Stimulated activated CD4-positive, alpha-beta T cell treated with anti-CD3 and anti-CD28 coated beads, Interleukin-1b, Interleukin-23, amount 100 ng/mL, for 48 hours (primary cell): ENCODE data around the gene CAPNS1.
"Not testable (repeated sequence)": the region's sequence is repeated elsewhere in the genome, so short reads cannot be mapped to it uniquely, and the experiment has no call there.

ENCODE experiments used
- DNase-seq: peaks from one replicate; pipeline ENCODE4 v3.0.0-alpha.2; 2020

CAPNS1 gene

DNA sequence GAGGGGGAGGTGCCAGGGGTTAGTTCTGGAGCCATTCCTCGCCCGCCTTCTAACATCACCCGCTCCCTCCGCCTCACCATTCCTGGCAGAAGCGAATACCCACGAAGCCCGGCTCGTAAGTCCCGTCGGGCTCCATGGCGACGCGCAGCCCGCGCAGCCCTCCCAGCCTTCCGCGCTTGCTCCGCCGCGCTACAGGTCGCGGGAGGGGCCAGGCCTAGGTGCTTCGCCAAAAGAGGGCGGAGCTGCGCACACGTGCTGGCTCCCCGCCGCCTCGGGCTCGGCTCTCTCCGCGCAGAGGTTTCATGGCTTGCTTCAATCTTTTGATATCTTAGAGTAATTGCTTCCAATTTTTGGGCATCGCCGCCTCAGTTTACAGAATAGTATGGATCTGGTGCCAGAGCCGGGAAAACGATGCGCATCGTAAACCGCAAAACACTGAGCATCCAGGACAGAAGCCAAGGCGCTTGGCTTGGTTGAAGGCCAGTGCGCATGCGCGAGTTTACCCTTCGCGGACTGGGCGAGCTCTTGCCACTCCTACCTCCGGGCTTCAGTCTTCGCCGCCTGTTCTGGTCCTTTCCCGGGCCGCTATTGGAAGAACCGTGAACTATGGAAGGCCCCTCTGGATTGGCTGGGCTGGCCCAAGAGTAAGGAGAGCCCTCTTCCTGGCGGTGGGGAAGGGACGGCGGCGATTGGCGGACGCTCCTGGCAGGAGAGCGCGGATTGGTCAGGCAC is 25.0 kb upstream of the CAPNS1 start, which contains the start of gene POLR2I:
Gene POLR2I (minus strand): TSS at position 155 of the 732 bp plus-strand sequence. CDS start 19 bp downstream, at position 136.
- DNase-seq: peak; percentile 100

DNA sequence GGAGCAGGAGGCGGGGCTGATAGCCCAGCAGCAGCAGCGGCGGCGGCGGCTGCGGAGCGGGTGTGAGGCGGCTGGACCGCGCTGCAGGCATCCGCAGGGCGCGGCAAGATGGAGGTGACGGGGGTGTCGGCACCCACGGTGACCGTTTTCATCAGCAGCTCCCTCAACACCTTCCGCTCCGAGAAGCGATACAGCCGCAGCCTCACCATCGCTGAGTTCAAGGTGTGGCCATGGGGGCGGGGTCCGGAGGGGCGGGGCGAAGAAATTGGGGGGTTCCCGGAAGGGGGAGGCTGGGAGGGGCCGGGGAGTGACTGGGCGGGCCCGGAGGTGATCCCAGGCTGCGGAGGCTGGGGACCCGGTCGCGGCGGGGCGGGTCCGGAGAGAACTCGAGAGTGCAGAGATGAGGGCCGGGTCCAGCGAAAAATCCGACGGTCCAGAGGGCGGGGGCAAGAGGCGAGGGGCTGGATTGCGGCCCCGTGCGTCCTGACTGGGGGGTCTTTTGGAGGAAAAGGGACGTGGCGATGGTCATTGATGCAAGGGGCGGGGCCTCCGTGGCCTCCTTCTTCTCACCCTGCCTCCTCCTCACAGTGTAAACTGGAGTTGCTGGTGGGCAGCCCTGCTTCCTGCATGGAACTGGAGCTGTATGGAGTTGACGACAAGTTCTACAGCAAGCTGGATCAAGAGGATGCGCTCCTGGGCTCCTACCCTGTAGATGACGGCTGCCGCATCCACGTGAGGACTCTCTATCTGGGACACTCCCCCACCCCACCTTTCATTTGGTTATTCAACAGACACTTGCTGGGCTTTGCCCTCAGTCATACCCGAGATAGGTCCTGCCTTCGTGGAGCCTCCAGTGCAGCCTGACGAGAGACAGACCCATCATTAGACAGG is 24.2 kb upstream of the CAPNS1 start, which contains the start of gene TBCB:
Gene TBCB (plus strand): TSS at position 16 of the 891 bp plus-strand sequence. CDS start 93 bp downstream, at position 109.
- DNase-seq: no peak

DNA sequence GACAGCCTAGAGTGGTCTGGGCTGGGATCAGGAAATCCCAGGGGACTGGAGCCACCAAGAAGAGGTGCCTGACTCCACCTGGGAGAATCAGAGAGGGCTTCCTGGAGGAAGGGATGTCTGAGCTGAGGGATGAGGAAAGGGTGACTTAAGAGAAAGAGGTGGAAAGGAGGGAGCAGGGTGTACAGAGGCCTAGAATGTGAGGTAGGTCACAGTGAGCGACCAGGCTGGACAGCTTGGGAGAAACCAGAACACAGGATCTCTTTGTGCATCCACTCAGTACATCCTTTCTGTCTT is 23.6 kb upstream of the CAPNS1 start:
- no peak for DNase-seq

DNA sequence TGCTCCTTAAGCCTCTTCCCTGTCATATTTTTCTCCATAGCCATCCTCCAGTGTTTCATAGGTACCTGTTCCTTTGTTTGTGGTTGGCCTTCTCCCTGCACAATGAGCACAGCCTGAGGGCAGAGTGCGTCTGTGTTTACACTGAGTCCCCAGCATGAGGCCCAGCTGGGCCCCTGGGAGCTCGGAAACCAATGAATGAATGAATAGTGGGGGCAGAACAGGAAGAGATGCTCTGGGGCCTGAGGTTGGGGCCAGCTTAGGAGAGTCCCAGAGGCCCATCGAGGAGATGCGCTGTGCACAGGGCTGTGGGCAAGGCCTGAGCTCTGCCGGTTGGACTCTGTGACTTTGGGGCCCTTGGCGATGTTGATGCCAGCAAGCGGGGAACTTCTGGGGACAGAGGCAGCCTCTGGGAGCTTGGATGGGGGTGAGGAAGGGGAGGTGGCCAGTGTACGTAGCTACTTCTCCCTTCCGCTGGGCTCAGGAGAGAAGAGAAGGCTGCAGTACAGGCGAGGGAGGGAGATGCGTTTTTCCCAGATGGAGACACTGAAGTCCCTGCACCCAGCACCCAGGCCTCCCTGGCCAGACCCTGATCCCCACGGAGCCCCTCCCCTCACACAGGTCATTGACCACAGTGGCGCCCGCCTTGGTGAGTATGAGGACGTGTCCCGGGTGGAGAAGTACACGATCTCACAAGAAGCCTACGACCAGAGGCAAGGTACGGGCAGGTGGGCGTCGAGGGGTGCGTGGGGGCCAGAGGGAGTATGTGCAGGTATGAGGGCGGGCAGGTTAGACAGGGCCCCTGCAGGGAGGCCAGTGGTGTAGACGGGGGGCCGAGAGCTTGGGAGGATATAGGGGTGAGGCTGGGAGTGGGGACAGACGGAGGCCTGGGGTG is 19.5 kb upstream of the CAPNS1 start:
- no peak for DNase-seq

DNA sequence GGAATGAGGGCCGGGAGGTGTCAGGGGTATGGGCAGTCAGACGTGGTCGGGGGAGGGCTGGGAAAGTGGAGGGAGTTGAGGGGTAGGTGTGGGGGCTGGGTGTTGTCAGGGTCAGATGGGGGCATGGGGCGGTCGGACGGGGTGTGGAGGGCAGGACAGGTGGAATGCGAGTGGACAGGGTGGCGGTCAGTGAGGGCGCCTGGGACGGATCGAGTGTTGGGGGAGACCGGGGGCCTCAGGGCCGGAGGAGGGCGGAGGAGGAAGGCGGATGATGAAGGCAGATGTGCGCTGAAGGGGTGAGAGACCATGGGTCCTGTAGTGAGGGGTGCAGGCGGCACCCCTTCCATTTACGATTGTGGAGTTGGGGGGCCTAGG is 18.9 kb upstream of the CAPNS1 start:
- no peak for DNase-seq

DNA sequence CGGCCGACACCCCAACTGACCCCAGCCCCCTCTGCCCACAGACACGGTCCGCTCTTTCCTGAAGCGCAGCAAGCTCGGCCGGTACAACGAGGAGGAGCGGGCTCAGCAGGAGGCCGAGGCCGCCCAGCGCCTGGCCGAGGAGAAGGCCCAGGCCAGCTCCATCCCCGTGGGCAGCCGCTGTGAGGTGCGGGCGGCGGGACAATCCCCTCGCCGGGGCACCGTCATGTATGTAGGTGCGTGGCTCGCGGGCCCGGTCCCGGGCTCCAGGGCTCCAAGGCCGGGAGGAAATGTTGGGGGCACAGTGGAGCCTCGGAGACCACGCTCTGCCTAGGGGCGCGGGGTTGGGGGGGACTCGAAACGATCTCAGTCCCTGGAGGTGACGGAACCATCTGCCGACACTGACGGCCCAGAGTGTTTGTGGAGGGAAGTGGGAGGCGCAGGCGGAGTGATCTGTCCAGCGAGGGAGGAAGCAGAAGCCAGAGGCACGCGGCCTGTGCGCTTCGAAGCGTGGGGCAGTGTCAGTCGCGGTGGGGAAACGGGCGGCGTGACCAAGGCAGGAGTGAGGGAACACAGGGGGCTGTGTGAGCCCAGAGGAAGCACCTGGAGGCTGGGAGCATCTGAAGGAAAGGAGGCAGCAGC is 18.3 kb upstream of the CAPNS1 start:
- no peak for DNase-seq

DNA sequence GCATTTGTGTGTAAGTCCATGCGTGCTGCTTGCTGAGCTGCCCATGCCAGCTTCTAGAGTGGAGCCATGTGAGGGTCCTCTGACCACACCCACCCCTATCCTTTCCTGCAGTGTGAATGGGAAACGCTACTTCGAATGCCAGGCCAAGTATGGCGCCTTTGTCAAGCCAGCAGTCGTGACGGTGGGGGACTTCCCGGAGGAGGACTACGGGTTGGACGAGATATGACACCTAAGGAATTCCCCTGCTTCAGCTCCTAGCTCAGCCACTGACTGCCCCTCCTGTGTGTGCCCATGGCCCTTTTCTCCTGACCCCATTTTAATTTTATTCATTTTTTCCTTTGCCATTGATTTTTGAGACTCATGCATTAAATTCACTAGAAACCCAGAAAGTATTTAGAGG is 14.3 kb upstream of the CAPNS1 start:
- no peak for DNase-seq

DNA sequence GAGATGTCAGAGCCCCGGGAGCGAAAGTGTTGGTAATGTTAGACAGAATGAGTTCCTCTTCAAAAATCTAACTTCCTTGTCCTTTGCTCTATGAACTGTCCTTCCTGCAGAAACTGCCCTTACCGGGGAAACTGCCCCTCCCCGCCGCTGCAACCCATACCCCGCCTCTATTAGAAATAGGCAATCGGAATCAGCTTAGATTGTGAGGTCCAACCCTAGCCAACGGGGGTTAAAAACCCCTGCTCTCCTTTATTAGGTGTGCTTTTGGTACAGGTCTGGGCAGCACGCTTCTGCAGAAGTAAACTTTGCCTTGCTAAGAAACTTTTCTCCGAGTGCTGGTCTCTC is 11.5 kb upstream of the CAPNS1 start:
- DNase-seq: no peak

DNA sequence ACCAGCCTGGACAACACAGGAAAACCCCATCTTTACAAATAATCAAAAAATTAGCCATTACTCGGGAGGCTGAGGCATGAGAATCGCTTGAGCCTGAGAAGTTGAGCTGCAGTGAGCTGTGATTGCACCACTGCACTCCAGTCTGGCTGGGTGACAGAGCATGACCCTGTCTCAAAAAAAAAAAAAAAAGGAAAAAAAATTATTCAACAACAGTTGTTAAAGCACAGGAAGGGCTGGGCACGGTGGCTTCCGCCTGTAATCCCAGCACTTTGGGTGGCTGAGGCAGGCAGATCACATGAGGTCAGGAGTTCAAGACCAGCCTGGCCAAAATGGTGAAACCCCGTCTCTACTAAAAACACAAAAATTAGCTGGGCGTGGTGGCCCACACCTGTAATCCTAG is 8.6 kb upstream of the CAPNS1 start:
- not testable (repeated sequence) for DNase-seq

DNA sequence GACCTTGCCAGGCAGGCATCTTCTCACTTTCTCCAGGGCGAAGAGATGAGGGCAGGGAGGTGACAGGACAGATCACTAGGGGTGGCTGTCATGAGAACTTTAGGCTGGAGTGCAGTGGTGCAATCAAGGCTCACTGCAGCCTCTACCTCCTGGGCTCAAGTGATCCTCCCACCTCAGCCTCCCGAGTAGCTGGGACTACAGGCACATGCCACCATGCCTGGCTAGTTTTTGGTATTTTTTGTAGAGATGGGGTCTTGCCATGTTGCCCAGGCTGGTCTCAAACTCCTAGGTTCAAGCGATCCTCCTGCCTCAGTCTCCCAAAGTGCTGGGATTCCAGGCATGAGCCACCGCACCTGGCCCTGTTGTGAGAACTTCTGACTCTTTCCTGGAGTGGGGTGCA is 5.0 kb upstream of the CAPNS1 start:
- DNase-seq: not testable (repeated sequence)

DNA sequence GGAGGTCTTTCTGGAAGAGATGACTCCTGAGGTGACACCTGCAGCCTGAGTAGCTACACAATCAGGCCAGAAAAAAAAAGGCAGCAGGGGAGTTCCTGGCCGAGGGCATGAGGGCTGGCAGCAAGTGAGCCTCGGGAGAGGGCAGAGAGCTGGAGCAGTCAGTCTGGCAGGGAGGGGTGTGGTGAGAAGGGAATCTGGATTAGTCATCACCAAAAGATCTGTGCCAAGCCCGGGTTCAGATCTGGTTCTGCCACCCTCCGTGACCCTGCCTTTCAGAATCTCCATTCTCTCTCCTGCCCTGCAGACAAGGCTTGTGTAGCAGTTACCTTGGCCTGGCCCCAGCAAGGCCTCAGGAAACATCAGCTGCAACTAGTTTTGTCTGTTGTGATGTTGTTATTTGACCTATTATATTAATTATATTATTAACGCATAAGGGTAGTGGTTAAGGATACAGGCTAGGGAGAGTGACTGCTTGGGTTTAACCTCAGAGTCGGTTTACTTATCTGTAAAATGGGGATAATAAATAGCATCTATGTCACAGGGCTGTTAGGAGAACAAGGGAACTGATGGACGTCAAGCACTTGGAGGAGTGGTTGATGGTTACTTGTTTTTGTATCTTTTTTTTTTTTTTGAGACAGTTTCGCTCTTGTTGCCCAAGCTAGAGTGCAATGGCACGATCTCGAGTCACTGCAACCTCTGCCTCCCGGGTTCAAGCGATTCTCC is 2.7 kb upstream of the CAPNS1 start:
- DNase-seq: no peak

DNA sequence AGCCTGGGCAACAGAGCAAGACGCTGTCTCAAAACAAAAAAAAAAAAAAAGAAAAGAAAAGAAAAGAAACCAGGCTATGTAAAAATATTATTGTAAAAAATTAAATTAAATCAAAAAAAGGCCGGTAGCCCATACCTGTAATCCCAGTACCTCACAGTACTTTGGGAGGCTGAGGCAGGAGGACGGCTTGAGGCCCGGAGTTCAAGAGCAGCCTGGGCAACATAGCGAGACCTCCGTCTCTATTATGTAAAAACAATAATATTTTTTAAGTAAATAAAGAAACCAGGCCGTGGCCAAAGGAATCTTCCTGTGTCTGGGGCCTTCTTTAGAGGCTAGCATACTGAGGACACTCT is 770 bp upstream of the CAPNS1 start:
- no peak for DNase-seq

DNA sequence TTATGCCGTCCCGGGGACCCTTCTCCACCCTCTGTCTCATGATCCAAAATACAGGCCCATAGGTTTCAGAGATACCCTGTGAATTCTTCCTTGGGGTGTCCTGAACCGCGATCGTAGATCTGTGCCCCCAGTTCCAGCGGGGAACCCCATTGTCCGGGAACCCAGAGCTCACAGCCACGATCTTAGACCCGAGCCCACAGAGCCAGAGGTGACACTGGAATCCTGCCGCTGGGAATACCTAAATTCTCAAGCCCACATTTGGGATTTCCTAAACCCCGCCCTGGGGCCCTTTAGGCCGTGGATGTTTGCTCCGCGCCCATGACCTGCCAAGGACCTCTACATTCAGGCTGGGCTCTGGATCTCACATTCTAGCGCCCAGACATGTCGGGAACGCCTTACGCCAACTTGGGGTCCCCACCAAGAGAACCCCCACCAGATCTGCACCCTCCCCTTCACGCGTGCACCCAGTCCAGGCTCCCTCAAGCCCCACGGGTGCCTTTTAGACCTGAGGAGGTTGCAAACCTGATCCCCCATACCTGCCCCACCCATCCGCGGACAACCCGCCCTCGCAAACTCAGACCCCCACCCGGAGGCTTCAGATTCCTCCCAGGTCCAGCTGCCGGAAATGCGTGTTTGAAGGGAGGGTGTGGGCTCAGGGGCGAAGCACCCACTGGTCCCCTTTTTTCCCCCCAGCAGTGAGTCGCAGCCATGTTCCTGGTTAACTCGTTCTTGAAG is 605 bp downstream of the CAPNS1 start:
- no peak for DNase-seq

DNA sequence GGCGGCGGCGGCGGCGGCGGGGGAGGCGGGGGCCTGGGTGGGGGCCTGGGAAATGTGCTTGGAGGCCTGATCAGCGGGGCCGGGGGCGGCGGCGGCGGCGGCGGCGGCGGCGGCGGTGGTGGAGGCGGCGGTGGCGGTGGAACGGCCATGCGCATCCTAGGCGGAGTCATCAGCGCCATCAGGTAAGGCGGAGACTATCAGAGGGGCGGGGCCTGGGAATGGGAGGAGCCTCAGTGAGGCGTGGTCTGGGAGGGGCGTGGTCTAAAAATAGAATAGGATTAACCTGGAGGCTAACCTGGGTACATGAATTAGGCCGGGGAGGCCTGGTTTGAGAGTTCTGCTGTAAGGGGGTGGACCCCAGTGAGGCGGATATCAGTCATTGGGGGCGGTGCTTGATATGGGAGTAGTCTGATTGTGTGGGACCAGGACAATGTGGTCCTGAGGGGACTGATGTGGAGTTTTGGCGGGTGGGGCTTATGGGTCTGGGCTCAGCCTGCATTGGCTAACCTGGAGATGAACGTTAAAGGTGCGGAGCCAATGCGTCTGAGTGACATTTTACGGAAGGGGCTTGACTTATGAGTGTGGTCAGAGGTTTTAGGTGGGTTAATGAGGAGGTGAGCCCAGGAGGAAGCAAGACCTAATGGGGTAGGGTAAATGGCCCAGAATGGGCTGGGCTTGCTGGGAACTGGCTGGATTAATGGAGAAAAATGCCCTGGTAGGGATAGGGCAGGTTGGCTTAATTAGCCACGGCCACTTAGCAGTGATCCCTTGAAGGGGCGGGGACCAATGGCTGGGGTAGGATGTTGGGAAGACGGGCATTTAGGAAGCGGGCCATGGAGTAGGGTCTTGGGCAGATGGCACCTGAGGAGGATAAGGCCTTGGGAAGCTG is 1.4 kb downstream of the CAPNS1 start:
- DNase-seq: peak; percentile 93

DNA sequence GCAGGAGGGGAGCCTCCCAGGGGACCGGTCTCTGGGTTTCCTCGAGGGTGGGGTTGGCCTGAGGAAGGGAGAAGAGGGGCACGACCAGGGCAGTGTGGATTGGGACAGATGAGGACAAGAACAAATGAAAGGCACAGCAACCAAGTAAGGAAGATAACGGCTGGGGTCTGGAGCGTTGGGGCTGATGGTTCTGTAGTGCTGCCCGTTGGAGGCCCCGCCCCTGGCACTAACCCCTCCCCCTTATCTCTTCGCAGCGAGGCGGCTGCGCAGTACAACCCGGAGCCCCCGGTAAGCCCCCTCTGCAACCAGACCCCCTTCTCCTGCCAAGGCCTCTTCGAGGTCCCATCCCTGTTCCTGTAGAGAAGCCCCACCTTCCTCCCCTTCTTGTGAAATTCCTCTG is 2.2 kb downstream of the CAPNS1 start:
- no peak for DNase-seq

DNA sequence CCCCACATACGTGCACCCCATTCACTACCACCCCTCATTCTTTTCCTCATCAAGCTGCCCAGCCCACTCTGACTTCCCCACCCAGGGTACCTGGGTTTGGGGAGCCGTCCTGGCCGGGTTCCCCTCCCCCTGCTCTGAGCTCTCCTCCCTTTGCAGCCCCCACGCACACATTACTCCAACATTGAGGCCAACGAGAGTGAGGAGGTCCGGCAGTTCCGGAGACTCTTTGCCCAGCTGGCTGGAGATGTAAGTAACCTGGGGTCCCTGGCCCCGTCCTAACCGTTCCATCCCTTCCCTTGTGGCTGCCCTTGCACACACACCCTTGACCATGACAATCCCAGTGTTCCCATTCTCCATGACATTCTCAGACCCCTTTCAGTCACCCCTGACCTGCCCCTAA is 2.6 kb downstream of the CAPNS1 start:
- no peak for DNase-seq

DNA sequence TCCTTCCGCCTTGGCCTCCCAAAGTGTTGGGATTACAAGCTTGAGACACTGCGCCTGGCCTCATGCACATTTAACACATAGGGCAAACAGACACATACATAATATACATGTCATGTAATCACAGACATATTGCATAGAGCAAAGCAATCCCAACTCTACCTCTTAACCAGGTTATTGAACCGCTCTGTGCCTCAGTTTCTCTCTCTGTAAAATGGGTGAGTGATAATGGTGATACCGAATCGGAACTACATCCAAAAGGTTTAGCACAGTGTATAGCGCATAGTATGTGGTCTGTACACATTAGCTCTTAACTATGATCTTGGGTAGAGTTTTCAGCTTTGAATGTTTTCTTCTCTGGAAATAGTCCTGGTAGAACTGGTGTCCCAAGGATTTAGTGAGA is 4.8 kb downstream of the CAPNS1 start:
- DNase-seq: no peak

DNA sequence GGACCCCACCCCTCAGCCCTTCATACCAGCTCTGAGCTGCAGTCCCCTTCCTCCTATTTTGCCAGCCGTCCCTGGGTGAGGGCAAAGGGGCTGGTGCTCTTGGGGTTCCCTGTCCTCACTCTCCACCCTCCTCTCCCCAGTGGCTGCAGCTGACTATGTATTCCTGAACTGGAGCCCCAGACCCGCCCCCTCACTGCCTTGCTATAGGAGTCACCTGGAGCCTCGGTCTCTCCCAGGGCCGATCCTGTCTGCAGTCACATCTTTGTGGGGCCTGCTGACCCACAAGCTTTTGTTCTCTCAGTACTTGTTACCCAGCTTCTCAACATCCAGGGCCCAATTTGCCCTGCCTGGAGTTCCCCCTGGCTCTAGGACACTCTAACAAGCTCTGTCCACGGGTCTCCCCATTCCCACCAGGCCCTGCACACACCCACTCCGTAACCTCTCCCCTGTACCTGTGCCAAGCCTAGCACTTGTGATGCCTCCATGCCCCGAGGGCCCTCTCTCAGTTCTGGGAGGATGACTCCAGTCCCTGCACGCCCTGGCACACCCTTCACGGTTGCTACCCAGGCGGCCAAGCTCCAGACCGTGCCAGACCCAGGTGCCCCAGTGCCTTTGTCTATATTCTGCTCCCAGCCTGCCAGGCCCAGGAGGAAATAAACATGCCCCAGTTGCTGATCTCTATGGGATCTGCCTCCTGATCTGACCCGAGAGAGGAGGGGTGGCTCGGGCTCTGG is 10.0 kb downstream of the CAPNS1 start:
- no peak for DNase-seq

DNA sequence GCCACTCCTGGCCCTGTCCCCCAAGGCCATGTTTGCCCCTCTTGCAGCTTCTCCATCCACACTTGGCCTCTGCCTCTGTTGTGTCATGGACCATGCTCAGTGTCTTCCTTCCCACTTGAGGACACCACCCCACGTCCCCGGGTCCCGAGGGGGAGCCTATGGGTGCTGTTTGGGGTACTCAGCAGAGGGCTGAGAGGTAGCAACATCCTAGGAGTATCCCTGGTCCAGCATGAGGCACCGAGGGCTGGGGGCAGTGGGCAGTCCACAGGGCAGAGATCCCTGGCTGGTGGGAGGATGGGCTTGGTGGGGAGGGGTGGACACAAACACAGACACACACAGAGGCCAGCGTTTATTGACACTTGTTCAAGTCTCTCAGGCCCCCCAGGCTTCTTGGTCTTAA is 10.7 kb downstream of the CAPNS1 start:
- DNase-seq: no peak
